IMR-90 (cell line): ENCODE data around the gene NUP98. TPM values are rescaled to one million over a fixed set of nuclear protein-coding genes. Genes with fewer than 3 reads are reported as not detected.

Experiments used
- ATAC-seq: fragments of 200-7000 bp; cut with Tn5 transposase; 2 replicates; pipeline ENCODE4 v1.9.1; 2020; ENCODE audit warnings: low read depth, mild to moderate bottlenecking, moderate library complexity
- BruUV-seq: library from RNA; stranded (reverse); fragments of 400-500 nt; replicated peaks from 2 replicates; lab custom pipeline; 2021; lab: Mats Ljungman, UMichigan
- CTCF ChIA-PET: fragments of 300-600 bp; formaldehyde crosslinking; extraction: SDS; loops from one replicate; lab custom pipeline; 2021; ENCODE audit warnings: antibody characterized with exemption; lab: Yijun Ruan, JAX
- POLR2A ChIA-PET: fragments of 300-600 bp; sonication (Branson Sonifier 250); formaldehyde crosslinking; loops from one replicate; lab custom pipeline; 2022; ENCODE audit warnings: antibody characterized with exemption; ENCODE audit not compliant: unreplicated experiment; lab: Charles Lee
- DNase-seq: peaks from one replicate; pipeline ENCODE4 v3.0.0; 2013
- H2AFZ ChIP-seq: replicated peaks from 2 replicates; pipeline ENCODE3; 2013; ENCODE audit warnings: low read length, mild to moderate bottlenecking; ENCODE audit not compliant: poor library complexity
- H2AK5ac ChIP-seq: 2 replicates; pipeline ENCODE4 v1.6.1; 2013; ENCODE audit warnings: low read depth, low read length, inconsistent platforms
- H2AK9ac ChIP-seq: replicated peaks from 2 replicates; pipeline ENCODE3; 2013; ENCODE audit warnings: mild to moderate bottlenecking, low read depth, low read length, moderate library complexity; ENCODE audit not compliant: poor library complexity
- H2BK120ac ChIP-seq: 2 replicates; pipeline ENCODE4 v1.6.1; 2013; ENCODE audit warnings: low read depth, low read length, inconsistent platforms
- H2BK15ac ChIP-seq: 3 replicates; pipeline ENCODE4 v1.6.1; 2013; ENCODE audit warnings: low read depth, low read length, inconsistent platforms
- H2BK20ac ChIP-seq: 2 replicates; pipeline ENCODE4 v1.6.1; 2013; ENCODE audit warnings: low read depth, mild to moderate bottlenecking, inconsistent platforms, low read length, moderate library complexity
- H2BK5ac ChIP-seq: 2 replicates; pipeline ENCODE4 v1.6.1; 2013; ENCODE audit warnings: mild to moderate bottlenecking, low read depth, low read length, inconsistent platforms; ENCODE audit not compliant: poor library complexity, severe bottlenecking
- H3K14ac ChIP-seq: replicated peaks from 2 replicates; pipeline ENCODE4 v1.6.1; 2013; ENCODE audit warnings: low read depth, low read length, inconsistent platforms
- H3K18ac ChIP-seq: 2 replicates; pipeline ENCODE4 v1.6.1; 2013; ENCODE audit warnings: low read depth, low read length, control low read depth
- H3K23ac ChIP-seq: 2 replicates; pipeline ENCODE4 v1.6.1; 2013; ENCODE audit warnings: low read depth, low read length, inconsistent platforms
- H3K27ac ChIP-seq: 2 replicates; pipeline ENCODE4 v1.5.1; 2013; ENCODE audit warnings: mild to moderate bottlenecking, control low read depth, low read length; ENCODE audit not compliant: insufficient read depth
- H3K27me3 ChIP-seq: 2 replicates; pipeline ENCODE4 v1.6.1; 2013; ENCODE audit warnings: low read length; ENCODE audit not compliant: control insufficient read depth, insufficient read depth
- H3K36me3 ChIP-seq: 2 replicates; pipeline ENCODE4 v1.6.1; 2013; ENCODE audit warnings: low read length, mixed read lengths; ENCODE audit not compliant: control insufficient read depth, insufficient read depth
- H3K4ac ChIP-seq: 2 replicates; pipeline ENCODE4 v1.6.1; 2013; ENCODE audit warnings: low read depth, low read length, inconsistent platforms
- H3K4me1 ChIP-seq: 2 replicates; pipeline ENCODE4 v1.6.1; 2013; ENCODE audit warnings: low read length, mixed read lengths; ENCODE audit not compliant: control insufficient read depth, insufficient read depth
- H3K4me2 ChIP-seq: 2 replicates; pipeline ENCODE4 v1.6.1; 2013; ENCODE audit warnings: low read depth, mild to moderate bottlenecking, control low read depth, low read length, moderate library complexity
- H3K4me3 ChIP-seq: 2 replicates; pipeline ENCODE4 v1.5.1; 2013; ENCODE audit warnings: low read depth, mild to moderate bottlenecking, control low read depth, low read length, moderate library complexity; ENCODE audit not compliant: insufficient read depth
- H3K56ac ChIP-seq: 2 replicates; pipeline ENCODE4 v1.6.1; 2013; ENCODE audit warnings: low read length, inconsistent platforms; ENCODE audit not compliant: insufficient read depth; ENCODE audit errors: extremely low read depth
- H3K79me1 ChIP-seq, 2 experiments: 2 replicates each; pipeline ENCODE4 v1.6.1; 2013; ENCODE audit warnings: low read length in 2 of 2, inconsistent platforms in 1 of 2, low read depth in 1 of 2
- H3K9ac ChIP-seq: 2 replicates; pipeline ENCODE4 v1.6.1; 2013; ENCODE audit warnings: low read depth, low read length, control low read depth
- H3K9me1 ChIP-seq: 2 replicates; pipeline ENCODE4 v1.6.1; 2013; ENCODE audit warnings: low read length, inconsistent platforms; ENCODE audit not compliant: insufficient read depth
- H3K9me3 ChIP-seq: 2 replicates; pipeline ENCODE4 v1.6.1; 2013; ENCODE audit warnings: low read length; ENCODE audit not compliant: control insufficient read depth, insufficient read depth
- H4K20me1 ChIP-seq: 2 replicates; pipeline ENCODE4 v1.6.1; 2013; ENCODE audit warnings: low read length, inconsistent platforms; ENCODE audit not compliant: insufficient read depth
- H4K5ac ChIP-seq: 2 replicates; pipeline ENCODE4 v1.6.1; 2013; ENCODE audit warnings: mild to moderate bottlenecking, low read depth, low read length, control low read depth
- H4K8ac ChIP-seq, 2 experiments: 2 replicates each; pipeline ENCODE4 v1.6.1; 2013; ENCODE audit warnings: low read depth in 2 of 2, low read length in 2 of 2, control low read depth in 1 of 2, inconsistent platforms in 1 of 2
- H4K91ac ChIP-seq: 2 replicates; pipeline ENCODE4 v1.6.1; 2013; ENCODE audit warnings: low read depth, low read length, inconsistent platforms; ENCODE audit not compliant: insufficient read depth
- BHLHE40 ChIP-seq: fragments of 150-350 bp; IDR thresholded peaks from 2 replicates; pipeline ENCODE4 v1.6.1; 2016; ENCODE audit warnings: mild to moderate bottlenecking, low read depth, low read length
- MXI1 ChIP-seq: IDR thresholded peaks from 2 replicates; pipeline ENCODE4 v1.6.1; 2012; ENCODE audit warnings: low read depth, mild to moderate bottlenecking, low read length, moderate library complexity, borderline replicate concordance
- USF2 ChIP-seq: fragments of 150-350 bp; IDR thresholded peaks from 2 replicates; pipeline ENCODE4 v1.6.1; 2017; ENCODE audit warnings: mild to moderate bottlenecking, antibody characterized with exemption, low read length, low read depth
- WGBS, 2 experiments: methylation state at CpG; one replicate each; pipeline versions ENCODE4 v1.1.5 to v1.1.7; 2013; ENCODE audit warnings: missing lambda C conversion rate in 2 of 2; ENCODE audit not compliant: insufficient read length in 1 of 2; ENCODE audit errors: extremely low coverage in 2 of 2; 5-methylcytosine and 5-hydroxymethylcytosine counted together
- dilution Hi-C: fragments of 300-500 bp; cut with HindIII; formaldehyde crosslinking; loops from one replicate; pipeline ENCODE4 v1.14.3; 2018; ENCODE audit warnings: low sequenced_read_pairs; ENCODE audit not compliant: unreplicated experiment
- in situ Hi-C: fragments of 300-500 bp; cut with MboI; formaldehyde crosslinking; loops from 3 replicates; pipeline ENCODE4 v1.14.3; 2019; ENCODE audit warnings: low sequenced_read_pairs, inconsistent platforms, mixed read lengths
- intact Hi-C: fragments of 100-400 bp; cut with micrococcal nuclease; formaldehyde crosslinking; loops from 2 replicates; pipeline ENCODE4 v1.10.0; 2022
- polyA plus RNA-seq, 3 experiments: library from polyadenylated mRNA; depleted of rRNA; stranded (reverse); fragments of >200 nt; gene quantifications; 2 replicates each; pipeline ENCODE4 v1.2.3, GENCODE V29; 2012; ENCODE audit warnings: low replicate concordance in 1 of 3
- total RNA-seq: library from RNA; depleted of rRNA; stranded (reverse); fragments of >200 nt; gene quantifications from 2 replicates; pipeline ENCODE4 v1.2.3, GENCODE V29; 2012

NUP98 gene
- total and polyA plus RNA-seq, 2 of the 4 experiments (the other 2 are of a cell fraction), result 103 to 138 TPM

DNA sequence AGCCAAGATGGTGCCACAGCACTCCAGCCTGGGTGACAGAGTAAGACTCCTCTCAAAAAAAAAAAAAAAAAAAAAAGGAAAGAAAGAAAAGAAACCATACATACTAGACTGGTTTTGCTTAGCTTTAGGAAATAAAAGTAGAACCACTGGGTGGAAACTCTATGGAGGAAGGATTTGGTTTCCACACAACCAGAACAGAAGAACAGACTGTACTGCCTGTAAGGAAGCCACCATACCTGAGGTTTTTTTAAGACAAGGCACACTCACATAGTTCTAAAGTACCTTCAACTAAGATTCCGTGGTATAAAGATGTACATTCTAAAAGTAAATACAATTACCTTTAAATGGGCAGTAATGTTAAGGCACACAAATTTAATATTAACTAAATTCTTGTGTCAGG is 58.6 kb downstream of the NUP98 start:
- Histone ChIP-seq H3K36me3 (peaks cover 42% of the 10 kb centered on the region), H3K9me3 (no peaks in the 10 kb centered on the region), H3K4ac (no peak overlapping the region), H3K23ac (no peak overlapping the region), H4K5ac (no peak overlapping the region), H2AK5ac (no peak overlapping the region), H2BK15ac (no peak overlapping the region), H2BK120ac (no peak overlapping the region), H3K9ac (no peak overlapping the region), H3K79me1 (peaks cover 20 to 41% of the 10 kb centered on the region in 2 experiments), H3K4me3 (no peak overlapping the region), H3K27ac (peak overlapping the region; percentile 29; the same call in 1 of the 2 replicates), H3K27me3 (no peaks in the 10 kb centered on the region), H3K18ac (no peak overlapping the region), H4K8ac (no peak overlapping the region), H2AFZ (no peak overlapping the region), H2AK9ac (no peak overlapping the region), H3K56ac (no peak overlapping the region), H3K9me1 (no peaks in the 10 kb centered on the region), H2BK20ac (no peak overlapping the region), H3K4me2 (no peak overlapping the region), H3K4me1 (no peaks in the 10 kb centered on the region), H4K91ac (no peak overlapping the region), H3K14ac (0 out of 2 replicates have a peak overlapping the region, but pooled peaks have one; percentile 63), H4K20me1 (no peaks in the 10 kb centered on the region), H2BK5ac (peak overlapping the region; percentile 34)
- in situ Hi-C loops, result no loop called here
- TF ChIP-seq BHLHE40, result no peak
- TF ChIP-seq MXI1, result no peak
- no peak for TF ChIP-seq USF2
- ATAC-seq (no peak), DNase-seq (no peak)
- dilution Hi-C loops, result no loop called here
- BruUV-seq, result no TSS peak
- CTCF ChIA-PET, result interaction anchor here (0.7 kb wide), 1 partner anchor 12 kb away, joined by 3 read pairs; no protein-coding TSS in a partner anchor
- no CpG with 5 or more reads among the region's 1 CpG for WGBS, 2 experiments
- intact Hi-C loops, result no loop called here
- POLR2A ChIA-PET, result no interaction called here
